Hippocampal formation (tissue), 2 donors: ENCODE measurements around the gene SIK3.
"Not testable (repeated sequence)": the region's sequence is repeated elsewhere in the genome, so short reads cannot be mapped to it uniquely, and the experiment has no call there.

Experiments used
- DNase-seq, 2 donors: peaks; one replicate each; lab custom pipeline; 2025; lab: John Stamatoyannopoulos, UW

Gene SIK3

DNA sequence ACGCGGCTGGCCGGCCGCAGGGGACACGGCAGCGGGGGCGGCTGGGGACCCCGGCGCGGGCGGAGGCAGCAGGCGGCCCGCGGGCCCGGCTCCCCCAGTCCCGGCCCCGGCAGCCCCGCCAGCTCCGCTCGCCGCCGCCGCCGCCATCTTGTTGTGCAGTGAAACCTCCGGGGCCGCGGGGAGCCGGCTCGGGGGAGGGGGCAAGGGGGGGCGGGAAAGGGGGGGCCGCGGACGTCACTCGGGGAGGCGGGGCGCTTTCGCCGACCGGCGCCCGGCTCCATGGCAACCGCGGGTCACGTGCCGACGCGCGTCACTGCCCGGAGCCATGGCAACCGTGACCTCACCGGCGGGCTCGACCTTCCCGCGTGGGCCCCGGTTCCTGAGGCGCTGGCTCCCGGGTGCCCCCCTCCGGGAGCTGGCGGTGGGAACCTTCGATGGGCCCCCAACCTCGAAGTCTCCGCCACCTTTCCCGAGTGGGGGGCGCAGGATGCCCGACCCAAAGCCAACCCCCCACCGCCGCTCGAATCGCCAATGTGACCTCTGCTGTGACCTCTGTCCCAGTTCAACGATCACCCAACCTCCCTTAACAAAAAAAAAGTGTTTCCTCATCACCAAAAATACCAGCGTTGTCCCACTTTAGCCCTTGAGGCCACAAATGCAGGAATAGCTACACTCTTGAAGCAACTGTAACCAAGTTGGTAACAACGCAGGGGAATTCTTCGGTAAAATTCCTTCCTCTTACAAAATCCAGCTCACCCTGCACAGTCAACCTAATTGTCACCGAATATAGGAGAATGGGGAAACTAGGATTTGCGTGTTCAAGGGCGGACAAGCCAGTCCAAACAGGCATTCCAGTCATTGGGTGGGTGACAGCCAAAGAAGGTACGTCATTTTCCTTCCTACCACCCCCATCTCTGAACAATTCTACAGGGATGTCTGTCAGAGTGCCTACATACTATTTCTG lies at the start of gene SIK3:
SIK3 (minus strand) TSS at position 160 of the 964 bp plus-strand sequence; CDS start at position 147, 13 bp downstream.
- peak; percentile 93 to 96 for DNase-seq

DNA sequence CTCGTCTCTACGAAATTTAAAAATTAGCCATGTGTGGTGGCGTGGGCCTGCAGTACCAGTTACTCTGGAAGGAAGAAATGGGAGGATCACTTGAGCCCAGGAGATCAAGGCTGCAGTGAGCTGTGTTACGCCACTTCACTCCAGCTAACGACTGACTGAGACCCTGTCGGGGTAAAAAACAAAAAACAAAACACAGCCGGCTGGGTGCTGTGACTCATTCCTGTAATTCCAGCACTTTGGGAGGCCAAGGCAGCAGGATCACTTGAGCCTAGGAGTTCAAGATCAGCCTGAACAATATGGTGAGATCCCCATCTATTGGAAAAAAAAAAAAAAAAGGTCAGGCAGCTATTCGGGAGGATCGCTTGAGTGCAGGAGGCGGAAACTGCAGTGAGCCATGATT lies 48.3 kb upstream of the SIK3 start:
- DNase-seq, result no peak

DNA sequence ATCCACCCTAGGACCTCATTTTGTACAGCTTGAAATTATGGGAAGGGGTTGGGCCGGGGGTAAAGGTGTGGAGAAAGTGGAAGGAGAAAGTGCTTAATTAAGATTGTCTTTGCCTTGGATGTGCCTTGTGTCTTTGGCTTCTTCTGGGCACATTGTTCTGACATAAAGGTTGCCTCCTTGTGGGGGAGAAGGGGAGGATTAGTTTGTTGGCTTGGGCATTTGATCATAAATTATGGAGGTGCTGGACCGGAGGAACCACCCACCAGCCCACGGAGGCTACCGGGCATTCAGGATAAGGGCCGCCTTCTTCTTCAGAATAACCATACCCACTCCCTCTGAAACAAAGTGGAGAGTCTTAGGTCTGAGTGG lies 47.1 kb upstream of the SIK3 start:
- DNase-seq, result no peak

DNA sequence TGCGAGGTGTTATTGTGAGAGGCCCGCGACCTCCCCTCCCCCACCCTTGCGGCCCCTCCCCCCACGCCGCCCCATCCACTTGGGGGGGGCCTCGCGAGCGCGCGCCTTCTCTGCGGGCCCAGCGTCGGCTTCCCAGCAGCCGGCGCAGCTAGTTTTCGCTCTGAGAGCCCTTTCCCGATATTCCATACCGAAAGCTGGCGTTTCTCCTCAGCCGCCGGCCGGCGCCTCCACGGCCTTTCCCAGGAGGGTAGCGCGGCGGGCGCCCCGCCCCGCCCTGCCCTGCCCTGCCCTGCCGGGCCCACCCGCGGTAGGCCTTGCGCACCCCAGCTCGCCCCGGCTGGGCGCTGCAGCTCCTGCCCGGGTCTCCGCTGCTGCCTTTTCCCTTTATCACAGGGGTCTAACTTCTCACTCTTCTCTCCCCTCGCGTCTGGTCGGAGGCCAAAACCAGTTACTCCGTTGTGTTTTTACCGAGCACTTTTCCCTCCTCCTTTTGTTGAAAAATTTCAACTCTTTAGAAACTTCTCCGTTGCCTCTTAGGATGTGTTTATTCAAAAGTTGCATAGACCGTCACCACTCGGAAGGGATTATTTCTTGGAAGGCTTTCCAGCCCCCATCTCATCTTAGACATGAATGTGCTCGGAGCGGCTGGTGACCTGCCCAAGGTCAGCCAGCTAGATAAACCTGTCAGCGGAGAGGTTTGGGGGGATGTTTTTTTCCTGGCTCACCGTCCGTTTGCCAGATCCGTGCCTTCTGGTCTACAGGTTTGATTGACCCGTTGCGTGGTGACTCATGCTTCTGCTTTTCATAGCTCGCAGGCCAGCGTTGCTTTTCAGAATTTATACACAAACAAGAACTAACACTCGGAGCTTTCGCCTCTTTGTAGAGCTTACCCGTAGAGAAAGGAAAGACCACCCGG lies 46.5 kb upstream of the SIK3 start:
- peak in 1 of 2 donors; percentile 55 for DNase-seq

DNA sequence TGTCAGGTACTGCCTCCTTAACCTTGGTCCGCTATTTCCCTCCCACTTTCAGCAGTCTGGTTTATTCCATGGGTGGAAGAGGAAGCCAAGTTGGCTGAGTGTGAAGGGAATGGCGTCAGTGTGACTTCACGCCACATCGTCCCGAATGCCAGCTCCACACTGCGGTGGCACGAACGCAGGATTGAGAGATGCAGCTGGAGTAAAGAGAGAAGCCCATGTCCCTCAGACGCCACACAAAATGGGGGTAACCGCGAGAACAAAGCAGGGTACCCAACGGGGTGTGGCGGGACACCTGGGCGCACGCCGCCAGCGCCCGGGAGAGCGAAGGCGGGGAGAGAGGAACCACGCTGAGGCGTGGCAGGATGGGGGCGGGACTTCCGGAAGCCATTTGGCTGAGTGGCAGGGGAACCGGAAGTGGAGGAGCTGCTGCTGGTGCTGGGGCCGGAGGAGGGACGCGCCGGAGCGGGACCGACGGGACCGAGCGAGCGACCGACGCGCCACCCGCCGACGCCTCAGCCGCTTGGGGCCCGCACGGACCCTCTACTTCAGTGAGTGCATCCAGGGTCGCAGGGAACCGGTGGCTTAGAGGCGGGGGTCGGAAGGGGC lies 45.7 kb upstream of the SIK3 start, which contains the start of gene PAFAH1B2:
PAFAH1B2 (plus strand) TSS at position 417 of the 606 bp plus-strand sequence. CDS start 8,161 bp downstream, outside the sequence.
- peak; percentile 91 to 95 for DNase-seq

DNA sequence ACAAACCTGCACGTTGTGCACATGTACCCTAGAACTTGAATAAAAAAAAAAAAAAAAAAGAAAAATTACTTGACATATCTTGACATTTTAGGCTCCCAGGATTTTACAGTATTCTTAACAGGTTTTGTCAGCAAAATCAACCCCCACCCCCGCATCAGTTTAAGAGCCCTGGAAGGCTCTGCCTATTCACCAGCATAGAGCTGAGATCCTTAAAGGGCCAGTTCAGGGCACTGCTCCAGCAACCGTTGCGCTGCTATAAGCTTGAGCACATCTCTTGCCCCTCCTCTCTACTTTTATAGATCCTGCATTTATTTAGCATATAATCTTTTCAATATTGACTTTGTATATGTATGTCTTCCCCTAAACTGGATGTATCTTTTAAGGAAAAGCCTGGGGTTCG lies 45.2 kb upstream of the SIK3 start:
- DNase-seq, result peak in 1 of 2 donors; percentile 27

- DNase-seq, result not testable (repeated sequence)
Observed at GRCh38 chr11:117137223-117138086, 39.2 kb upstream of the SIK3 start.

GRCh38 chr11:117134979-117135378 lies 36.8 kb upstream of the SIK3 start:
- not testable (repeated sequence) for DNase-seq

- no peak for DNase-seq
Observed at GRCh38 chr11:117134431-117134830, 36.2 kb upstream of the SIK3 start.

- no peak for DNase-seq
Observed at GRCh38 chr11:117130879-117131278, 32.7 kb upstream of the SIK3 start.

DNA sequence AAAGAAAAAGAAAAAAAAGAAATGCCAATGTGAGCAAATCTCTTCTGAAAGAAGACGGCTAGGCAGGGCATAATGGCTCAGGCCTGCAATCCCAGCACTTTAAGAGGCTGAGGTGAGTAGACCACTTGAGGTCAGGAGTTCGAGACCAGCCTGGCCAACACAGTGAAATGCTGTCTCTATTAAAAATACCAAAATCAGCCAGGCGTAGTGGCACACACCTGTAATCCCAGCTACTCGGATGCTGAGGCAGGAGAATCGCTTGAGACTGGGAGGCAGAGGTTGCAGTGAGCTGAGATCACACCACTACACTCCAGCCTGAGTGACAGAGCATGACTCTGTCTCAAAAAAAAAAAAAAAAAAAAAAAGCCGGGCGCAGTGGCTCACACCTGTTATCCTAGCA lies 32.2 kb upstream of the SIK3 start:
- not testable (repeated sequence) for DNase-seq

DNA sequence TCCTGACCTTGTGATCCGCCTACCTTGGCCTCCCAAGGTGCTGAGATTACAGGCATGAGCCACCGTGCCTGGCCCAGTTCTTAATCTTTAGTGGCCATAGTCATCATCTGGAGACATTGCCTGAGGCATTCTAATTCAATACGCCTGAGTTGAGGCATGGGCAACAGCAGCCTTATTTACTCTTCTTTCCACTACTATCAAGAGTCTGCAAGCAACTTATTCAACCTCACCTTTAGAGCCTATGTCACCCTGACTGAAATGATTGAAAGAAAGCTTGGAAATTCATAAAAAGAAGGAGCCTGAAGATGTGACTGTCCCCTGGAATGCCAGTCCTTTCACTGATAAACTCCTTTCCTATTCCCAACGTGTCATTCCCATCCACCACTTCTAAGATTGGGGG lies 30.1 kb upstream of the SIK3 start:
- DNase-seq, result no peak

GRCh38 chr11:117127171-117127901 lies 29.1 kb upstream of the SIK3 start:
- DNase-seq, result peak; percentile 23 to 43

DNA sequence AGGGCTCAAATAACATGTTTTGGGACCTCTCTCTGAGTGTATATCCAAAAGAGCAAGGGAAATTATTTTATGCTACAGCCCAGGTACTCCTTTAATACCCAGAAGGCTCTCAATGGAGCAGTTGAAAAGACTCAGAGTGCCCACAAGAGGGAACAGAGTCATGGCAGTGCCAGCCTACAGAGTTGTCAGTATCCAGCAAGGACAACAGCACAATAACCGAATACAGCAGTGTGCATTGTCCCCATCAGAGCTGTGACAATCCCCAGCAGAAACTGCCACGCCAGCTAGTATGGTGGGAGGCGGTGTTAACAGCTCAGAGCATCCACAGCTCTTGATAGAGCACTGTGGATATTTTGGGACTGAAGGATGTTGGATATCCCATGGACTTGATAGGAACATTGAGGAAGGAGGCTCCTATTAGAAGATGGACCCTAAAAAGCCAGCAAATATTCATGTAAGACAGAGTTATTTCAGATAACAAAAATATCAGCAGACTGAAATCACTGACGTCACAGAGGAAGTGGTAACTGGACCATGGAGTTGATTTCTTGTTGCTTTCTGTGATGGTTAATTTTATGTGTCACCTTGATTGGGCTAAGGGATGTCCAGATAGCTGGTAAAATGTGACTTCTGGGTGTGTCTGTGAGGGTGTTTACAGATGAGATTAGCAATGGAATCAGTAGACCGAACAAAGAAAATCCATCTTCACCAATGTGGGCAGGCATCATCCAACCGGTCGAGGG lies 28.2 kb upstream of the SIK3 start:
- peak; percentile 74 to 92 for DNase-seq

GRCh38 chr11:117122556-117122955 lies 24.3 kb upstream of the SIK3 start:
- no peak for DNase-seq

DNA sequence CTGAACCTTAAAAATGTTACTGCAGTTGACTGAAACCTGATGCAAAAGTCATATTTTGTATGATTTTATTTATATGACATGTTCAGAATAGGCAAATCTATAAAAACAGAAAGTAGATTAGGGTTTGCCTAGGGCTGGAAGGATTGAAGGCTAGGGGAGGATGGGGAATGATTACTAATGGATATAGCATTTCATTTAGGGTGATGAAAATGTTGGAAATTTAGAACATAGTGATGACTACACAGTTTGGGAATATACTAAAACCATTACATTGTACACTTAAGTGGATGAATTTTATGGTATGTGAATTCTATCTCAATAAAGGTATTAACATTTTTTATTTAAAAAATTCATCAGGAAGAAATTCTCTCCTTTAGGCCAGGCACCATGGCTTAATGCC lies 22.9 kb upstream of the SIK3 start:
- no peak for DNase-seq

DNA sequence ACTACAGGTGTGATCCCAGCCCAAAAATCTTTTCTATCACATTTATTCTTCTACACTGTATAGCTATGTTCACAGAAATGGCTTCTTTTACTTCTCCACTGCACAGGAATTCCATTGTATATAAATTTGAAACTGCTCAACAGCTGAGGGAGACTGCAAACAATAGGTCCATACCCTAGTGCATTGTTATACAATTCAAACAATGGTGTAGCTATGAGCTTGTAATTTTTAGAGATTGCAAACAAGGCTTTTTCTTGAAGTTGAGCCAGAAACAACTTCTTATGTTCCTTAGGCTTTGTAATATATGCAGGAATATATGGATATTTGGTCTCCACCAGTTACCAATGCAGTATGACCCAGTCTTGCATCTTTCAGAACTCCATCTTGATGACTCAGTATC lies 19.5 kb upstream of the SIK3 start:
- DNase-seq, result no peak

GRCh38 chr11:117112939-117113338 lies 14.7 kb upstream of the SIK3 start:
- DNase-seq, result not testable (repeated sequence)

- DNase-seq, result not testable (repeated sequence)
Observed at GRCh38 chr11:117112497-117112896, 14.3 kb upstream of the SIK3 start.
